HepG2 (cell line): ENCODE measurements around the gene FPGS. TPM values are rescaled to one million over a fixed set of nuclear protein-coding genes. Genes with fewer than 3 reads are reported as not detected.

Source experiments
- GLI4 ChIP-seq: sonication (generic); formaldehyde crosslinking; IDR thresholded peaks from 2 replicates; pipeline ENCODE4 v1.5.1; 2020; ENCODE audit warnings: missing genetic modification reagents, mild to moderate bottlenecking, moderate library complexity, borderline replicate concordance
- KLF11 ChIP-seq: IDR thresholded peaks from 2 replicates; pipeline ENCODE4 v1.6.1; 2016; ENCODE audit warnings: missing compliant biosample characterization
- MAF1 ChIP-seq: sonication (generic); formaldehyde crosslinking; IDR thresholded peaks from 2 replicates; pipeline ENCODE4 v1.5.0; 2020; ENCODE audit warnings: missing genetic modification reagents, borderline replicate concordance
- PRPF4 ChIP-seq: fragments of 200-400 bp; formaldehyde crosslinking; IDR thresholded peaks from 2 replicates; pipeline ENCODE4 v1.6.1; 2016; ENCODE audit warnings: low read length, low read depth; ENCODE audit not compliant: poor library complexity, severe bottlenecking
- RARA ChIP-seq: IDR thresholded peaks from 2 replicates; pipeline ENCODE4 v1.6.1; 2016; ENCODE audit warnings: missing genetic modification reagents, missing compliant biosample characterization
- ZNF121 ChIP-seq: sonication (generic); formaldehyde crosslinking; IDR thresholded peaks from 2 replicates; pipeline ENCODE4 v1.5.0; 2020; ENCODE audit warnings: mild to moderate bottlenecking, missing genetic modification reagents
- ZNF547 ChIP-seq: sonication (generic); formaldehyde crosslinking; IDR thresholded peaks from 2 replicates; pipeline ENCODE4 v1.5.1; 2020; ENCODE audit warnings: mild to moderate bottlenecking, missing genetic modification reagents
- ZNF768 ChIP-seq: sonication (generic); formaldehyde crosslinking; IDR thresholded peaks from 2 replicates; pipeline ENCODE4 v1.4.0; 2020; ENCODE audit warnings: missing genetic modification reagents
- ZNF879 ChIP-seq: sonication (generic); formaldehyde crosslinking; IDR thresholded peaks from 2 replicates; pipeline ENCODE4 v1.8.1; 2023; ENCODE audit warnings: missing genetic modification reagents
- polyA plus RNA-seq, 8 experiments: library from polyadenylated mRNA; depleted of rRNA in 3 of 8; stranded (reverse) in 7 of 8; unstranded in 1 of 8; fragments of >200 nt; fragmentation: Illumina TruSeq in 4 of 8; extraction: Trizol in 4 of 8; gene quantifications; 2 replicates each; pipeline versions ENCODE4 v1.2.1 to v1.2.3, GENCODE V29; 2011 to 2016; ENCODE audit warnings: low read depth in 4 of 8, missing spikeins in 1 of 8, mixed read lengths in 1 of 8; ENCODE audit not compliant: insufficient read depth in 1 of 8
- total RNA-seq, 5 experiments: library from RNA; depleted of rRNA; stranded (reverse); fragments of >200 nt; fragmentation: Illumina TruSeq; extraction: Trizol; gene quantifications; 2 replicates each; pipeline ENCODE4 v1.2.3, GENCODE V29; 2016; ENCODE audit warnings: low read depth in 1 of 5
- TF ChIP-seq, protein P1 (sequence below): sonication (generic); formaldehyde crosslinking; IDR thresholded peaks from 2 replicates; pipeline ENCODE4 v1.5.1; 2020; ENCODE audit warnings: mild to moderate bottlenecking, moderate library complexity, missing genetic modification reagents
- TF ChIP-seq, protein P2 (sequence below): IDR thresholded peaks from 2 replicates; pipeline ENCODE4 v1.4.0; 2020; ENCODE audit warnings: mild to moderate bottlenecking, missing genetic modification reagents
- TF ChIP-seq, protein P3 (sequence below): sonication (generic); formaldehyde crosslinking; IDR thresholded peaks from 2 replicates; pipeline ENCODE4 v1.4.0; 2020; ENCODE audit warnings: missing genetic modification reagents
- TF ChIP-seq, protein P4 (sequence below): sonication (generic); formaldehyde crosslinking; IDR thresholded peaks from 2 replicates; pipeline ENCODE4 v1.4.0; 2020; ENCODE audit warnings: missing genetic modification reagents, borderline replicate concordance
- TF ChIP-seq, protein P5 (sequence below): sonication (generic); formaldehyde crosslinking; IDR thresholded peaks from 2 replicates; pipeline ENCODE4 v1.4.0; 2020; ENCODE audit warnings: missing genetic modification reagents

The FPGS gene
- total and polyA plus RNA-seq, 2 of the 13 experiments (the other 11 are each of a cell fraction or from before 2014, with no cell fraction given), result 35.6 to 36.8 TPM

DNA sequence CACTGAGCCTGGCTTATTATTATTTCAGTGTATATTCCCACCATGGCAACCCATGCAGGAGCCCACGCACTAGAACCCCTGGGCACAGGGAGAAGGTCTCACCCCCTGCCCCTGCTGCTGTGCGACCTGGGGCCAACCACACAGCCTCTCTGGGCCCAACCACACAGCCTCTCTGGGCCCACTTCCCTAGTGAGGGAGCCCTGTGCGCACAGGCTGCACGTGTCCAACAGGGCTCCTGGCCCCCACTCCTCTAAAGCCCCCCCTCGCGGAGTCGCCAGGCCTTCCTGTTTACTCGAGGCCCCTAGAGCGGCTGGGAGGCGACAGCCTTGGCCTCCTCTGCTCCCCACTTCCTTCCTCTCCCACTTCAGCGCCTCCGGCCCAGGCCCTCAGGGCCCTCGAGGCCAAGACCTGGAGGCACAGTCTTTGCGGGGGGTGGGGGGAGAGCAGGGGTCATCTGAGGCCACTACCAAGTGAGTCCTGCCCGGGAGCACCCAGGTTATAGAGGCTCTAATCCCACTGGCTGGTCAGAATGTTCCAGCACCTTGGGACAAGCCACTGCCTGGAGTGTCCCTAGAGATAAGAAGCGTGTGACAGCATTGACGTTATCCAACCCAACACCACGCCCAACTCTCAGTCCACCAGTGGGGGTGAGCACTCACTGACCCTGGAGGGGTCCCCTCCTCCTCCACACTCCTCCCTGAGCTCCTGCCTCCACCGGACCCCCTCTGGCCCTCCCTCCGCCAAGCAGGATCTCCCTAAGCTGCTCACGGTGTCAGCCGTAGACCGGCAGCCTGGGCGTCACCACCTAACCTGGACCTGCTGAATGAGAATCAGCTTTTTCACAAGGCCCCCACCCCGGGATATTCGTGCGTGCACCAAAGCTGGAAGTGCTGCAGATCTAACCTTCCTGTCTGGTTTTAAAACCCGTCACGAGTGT, 59.7 kb downstream of the FPGS start (continued):
- TF ChIP-seq, protein P1, sequence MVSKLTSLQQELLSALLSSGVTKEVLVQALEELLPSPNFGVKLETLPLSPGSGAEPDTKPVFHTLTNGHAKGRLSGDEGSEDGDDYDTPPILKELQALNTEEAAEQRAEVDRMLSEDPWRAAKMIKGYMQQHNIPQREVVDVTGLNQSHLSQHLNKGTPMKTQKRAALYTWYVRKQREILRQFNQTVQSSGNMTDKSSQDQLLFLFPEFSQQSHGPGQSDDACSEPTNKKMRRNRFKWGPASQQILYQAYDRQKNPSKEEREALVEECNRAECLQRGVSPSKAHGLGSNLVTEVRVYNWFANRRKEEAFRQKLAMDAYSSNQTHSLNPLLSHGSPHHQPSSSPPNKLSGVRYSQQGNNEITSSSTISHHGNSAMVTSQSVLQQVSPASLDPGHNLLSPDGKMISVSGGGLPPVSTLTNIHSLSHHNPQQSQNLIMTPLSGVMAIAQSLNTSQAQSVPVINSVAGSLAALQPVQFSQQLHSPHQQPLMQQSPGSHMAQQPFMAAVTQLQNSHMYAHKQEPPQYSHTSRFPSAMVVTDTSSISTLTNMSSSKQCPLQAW, result peak; percentile 40; the same call in 1 of the 2 replicates
- TF ChIP-seq ZNF879 (CRISPR knock-in tag) (no peak), ZNF768 (CRISPR knock-in tag) (peak; percentile 99), ZNF121 (CRISPR knock-in tag) (no peak), RARA (CRISPR knock-in tag) (peak; percentile 50; the same call in 1 of the 2 replicates), GLI4 (CRISPR knock-in tag) (peak; percentile 70; the same call in 1 of the 2 replicates), MAF1 (CRISPR knock-in tag) (no peak), PRPF4 (no peak), ZNF547 (0 out of 2 replicates have a peak, but pooled peaks have one; percentile 21), KLF11 (no peak)
- TF ChIP-seq, protein P2, sequence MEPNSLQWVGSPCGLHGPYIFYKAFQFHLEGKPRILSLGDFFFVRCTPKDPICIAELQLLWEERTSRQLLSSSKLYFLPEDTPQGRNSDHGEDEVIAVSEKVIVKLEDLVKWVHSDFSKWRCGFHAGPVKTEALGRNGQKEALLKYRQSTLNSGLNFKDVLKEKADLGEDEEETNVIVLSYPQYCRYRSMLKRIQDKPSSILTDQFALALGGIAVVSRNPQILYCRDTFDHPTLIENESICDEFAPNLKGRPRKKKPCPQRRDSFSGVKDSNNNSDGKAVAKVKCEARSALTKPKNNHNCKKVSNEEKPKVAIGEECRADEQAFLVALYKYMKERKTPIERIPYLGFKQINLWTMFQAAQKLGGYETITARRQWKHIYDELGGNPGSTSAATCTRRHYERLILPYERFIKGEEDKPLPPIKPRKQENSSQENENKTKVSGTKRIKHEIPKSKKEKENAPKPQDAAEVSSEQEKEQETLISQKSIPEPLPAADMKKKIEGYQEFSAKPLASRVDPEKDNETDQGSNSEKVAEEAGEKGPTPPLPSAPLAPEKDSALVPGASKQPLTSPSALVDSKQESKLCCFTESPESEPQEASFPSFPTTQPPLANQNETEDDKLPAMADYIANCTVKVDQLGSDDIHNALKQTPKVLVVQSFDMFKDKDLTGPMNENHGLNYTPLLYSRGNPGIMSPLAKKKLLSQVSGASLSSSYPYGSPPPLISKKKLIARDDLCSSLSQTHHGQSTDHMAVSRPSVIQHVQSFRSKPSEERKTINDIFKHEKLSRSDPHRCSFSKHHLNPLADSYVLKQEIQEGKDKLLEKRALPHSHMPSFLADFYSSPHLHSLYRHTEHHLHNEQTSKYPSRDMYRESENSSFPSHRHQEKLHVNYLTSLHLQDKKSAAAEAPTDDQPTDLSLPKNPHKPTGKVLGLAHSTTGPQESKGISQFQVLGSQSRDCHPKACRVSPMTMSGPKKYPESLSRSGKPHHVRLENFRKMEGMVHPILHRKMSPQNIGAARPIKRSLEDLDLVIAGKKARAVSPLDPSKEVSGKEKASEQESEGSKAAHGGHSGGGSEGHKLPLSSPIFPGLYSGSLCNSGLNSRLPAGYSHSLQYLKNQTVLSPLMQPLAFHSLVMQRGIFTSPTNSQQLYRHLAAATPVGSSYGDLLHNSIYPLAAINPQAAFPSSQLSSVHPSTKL, result peak; percentile 49; the same call in 1 of the 2 replicates
- TF ChIP-seq, protein P3, sequence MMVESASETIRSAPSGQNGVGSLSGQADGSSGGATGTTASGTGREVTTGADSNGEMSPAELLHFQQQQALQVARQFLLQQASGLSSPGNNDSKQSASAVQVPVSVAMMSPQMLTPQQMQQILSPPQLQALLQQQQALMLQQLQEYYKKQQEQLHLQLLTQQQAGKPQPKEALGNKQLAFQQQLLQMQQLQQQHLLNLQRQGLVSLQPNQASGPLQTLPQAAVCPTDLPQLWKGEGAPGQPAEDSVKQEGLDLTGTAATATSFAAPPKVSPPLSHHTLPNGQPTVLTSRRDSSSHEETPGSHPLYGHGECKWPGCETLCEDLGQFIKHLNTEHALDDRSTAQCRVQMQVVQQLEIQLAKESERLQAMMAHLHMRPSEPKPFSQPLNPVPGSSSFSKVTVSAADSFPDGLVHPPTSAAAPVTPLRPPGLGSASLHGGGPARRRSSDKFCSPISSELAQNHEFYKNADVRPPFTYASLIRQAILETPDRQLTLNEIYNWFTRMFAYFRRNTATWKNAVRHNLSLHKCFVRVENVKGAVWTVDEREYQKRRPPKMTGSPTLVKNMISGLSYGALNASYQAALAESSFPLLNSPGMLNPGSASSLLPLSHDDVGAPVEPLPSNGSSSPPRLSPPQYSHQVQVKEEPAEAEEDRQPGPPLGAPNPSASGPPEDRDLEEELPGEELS (CRISPR knock-in tag), result peak; percentile 55; the same call in 1 of the 2 replicates
- TF ChIP-seq, protein P4, sequence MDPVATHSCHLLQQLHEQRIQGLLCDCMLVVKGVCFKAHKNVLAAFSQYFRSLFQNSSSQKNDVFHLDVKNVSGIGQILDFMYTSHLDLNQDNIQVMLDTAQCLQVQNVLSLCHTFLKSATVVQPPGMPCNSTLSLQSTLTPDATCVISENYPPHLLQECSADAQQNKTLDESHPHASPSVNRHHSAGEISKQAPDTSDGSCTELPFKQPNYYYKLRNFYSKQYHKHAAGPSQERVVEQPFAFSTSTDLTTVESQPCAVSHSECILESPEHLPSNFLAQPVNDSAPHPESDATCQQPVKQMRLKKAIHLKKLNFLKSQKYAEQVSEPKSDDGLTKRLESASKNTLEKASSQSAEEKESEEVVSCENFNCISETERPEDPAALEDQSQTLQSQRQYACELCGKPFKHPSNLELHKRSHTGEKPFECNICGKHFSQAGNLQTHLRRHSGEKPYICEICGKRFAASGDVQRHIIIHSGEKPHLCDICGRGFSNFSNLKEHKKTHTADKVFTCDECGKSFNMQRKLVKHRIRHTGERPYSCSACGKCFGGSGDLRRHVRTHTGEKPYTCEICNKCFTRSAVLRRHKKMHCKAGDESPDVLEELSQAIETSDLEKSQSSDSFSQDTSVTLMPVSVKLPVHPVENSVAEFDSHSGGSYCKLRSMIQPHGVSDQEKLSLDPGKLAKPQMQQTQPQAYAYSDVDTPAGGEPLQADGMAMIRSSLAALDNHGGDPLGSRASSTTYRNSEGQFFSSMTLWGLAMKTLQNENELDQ (CRISPR knock-in tag), result no peak
- TF ChIP-seq, protein P5, sequence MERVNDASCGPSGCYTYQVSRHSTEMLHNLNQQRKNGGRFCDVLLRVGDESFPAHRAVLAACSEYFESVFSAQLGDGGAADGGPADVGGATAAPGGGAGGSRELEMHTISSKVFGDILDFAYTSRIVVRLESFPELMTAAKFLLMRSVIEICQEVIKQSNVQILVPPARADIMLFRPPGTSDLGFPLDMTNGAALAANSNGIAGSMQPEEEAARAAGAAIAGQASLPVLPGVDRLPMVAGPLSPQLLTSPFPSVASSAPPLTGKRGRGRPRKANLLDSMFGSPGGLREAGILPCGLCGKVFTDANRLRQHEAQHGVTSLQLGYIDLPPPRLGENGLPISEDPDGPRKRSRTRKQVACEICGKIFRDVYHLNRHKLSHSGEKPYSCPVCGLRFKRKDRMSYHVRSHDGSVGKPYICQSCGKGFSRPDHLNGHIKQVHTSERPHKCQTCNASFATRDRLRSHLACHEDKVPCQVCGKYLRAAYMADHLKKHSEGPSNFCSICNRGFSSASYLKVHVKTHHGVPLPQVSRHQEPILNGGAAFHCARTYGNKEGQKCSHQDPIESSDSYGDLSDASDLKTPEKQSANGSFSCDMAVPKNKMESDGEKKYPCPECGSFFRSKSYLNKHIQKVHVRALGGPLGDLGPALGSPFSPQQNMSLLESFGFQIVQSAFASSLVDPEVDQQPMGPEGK (CRISPR knock-in tag), result peak; percentile 96
